Heart left ventricle (tissue), 16 donors: ENCODE data around the gene KIR3DL3. TPM values are rescaled to one million over a fixed set of nuclear protein-coding genes. Genes with fewer than 3 reads are reported as not detected.
"Not testable (repeated sequence)": the region's sequence is repeated elsewhere in the genome, so short reads cannot be mapped to it uniquely, and the experiment has no call there.

Experiments used
- ATAC-seq, 4 donors: fragments of 200-7000 bp; cut with Tn5 transposase; one replicate each; pipeline ENCODE4 v1.9.1; 2020 to 2022; ENCODE audit warnings: moderate library complexity in 4 of 4, mild to moderate bottlenecking in 3 of 4, moderate number of reproducible peaks in 1 of 4
- DNase-seq, 5 donors: peaks; one replicate each; pipeline ENCODE4 v3.0.0-alpha.2; 2020
- H3K27ac ChIP-seq, 12 donors: fragments of 200-600 bp; sonication (generic) in 4 of 12; one replicate each; pipeline versions ENCODE4 v1.5.0 to v1.8.0; 2016 to 2022; ENCODE audit warnings: mild to moderate bottlenecking in 2 of 12
- H3K27me3 ChIP-seq, 9 donors: fragments of 200-600 bp; sonication (generic) in 2 of 9; one replicate each; pipeline versions ENCODE4 v1.5.1 to v1.8.0; 2016 to 2022; ENCODE audit warnings: mild to moderate bottlenecking in 3 of 9
- H3K36me3 ChIP-seq, 9 donors: fragments of 200-600 bp; sonication (generic) in 2 of 9; one replicate each; pipeline versions ENCODE4 v1.5.0 to v1.8.0; 2018 to 2022; ENCODE audit warnings: mild to moderate bottlenecking in 2 of 9
- H3K4me1 ChIP-seq, 12 donors: fragments of 200-600 bp; sonication (generic) in 4 of 12; one replicate each; pipeline versions ENCODE4 v1.5.0 to v1.8.0; 2016 to 2022; ENCODE audit warnings: mild to moderate bottlenecking in 3 of 12
- H3K4me3 ChIP-seq, 12 donors: fragments of 200-600 bp; sonication (generic) in 4 of 12; one replicate each; pipeline versions ENCODE4 v1.5.0 to v1.8.0; 2017 to 2022; ENCODE audit warnings: mild to moderate bottlenecking in 9 of 12, moderate library complexity in 4 of 12
- H3K9me3 ChIP-seq, 12 donors: fragments of 200-600 bp; sonication (generic) in 4 of 12; one replicate each; pipeline versions ENCODE4 v1.5.0 to v1.8.0; 2016 to 2022; ENCODE audit warnings: mild to moderate bottlenecking in 1 of 12
- POLR2A ChIP-seq, 2 donors: fragments of 450-650 bp; IDR thresholded peaks; one replicate each; pipeline ENCODE4 v1.6.1; 2017; ENCODE audit warnings: antibody characterized with exemption in 2 of 2, mild to moderate bottlenecking in 2 of 2, moderate library complexity in 2 of 2
- WGBS, 4 donors: extraction: QIAGEN DNeasy Blood & Tissue Kit in 2 of 4; methylation state at CpG; one replicate each; pipeline versions ENCODE4 v1.1.5 to v1.1.7; 2013 to 2018; 5-methylcytosine and 5-hydroxymethylcytosine counted together
- intact Hi-C, 10 donors: fragments of 100-400 bp; cut with DNase I; formaldehyde crosslinking; loops; one replicate each; pipeline versions ENCODE4 v1.11.1 to v1.14.2; 2022
- polyA plus RNA-seq, 2 donors: library from polyadenylated mRNA; stranded (reverse); fragments of 200-250 nt; gene quantifications; one replicate each; pipeline ENCODE4 v1.2.3, GENCODE V29; 2013
- total RNA-seq, 9 donors: library from RNA; depleted of rRNA in 2 of 9; stranded (reverse); fragments of >200 nt in 2 of 9; fragmentation: NEBNext Ultra II Directional in 3 of 9; extraction: Animal tissue kit (Norgen Biotek cat#: 25700) in 3 of 9; gene quantifications; one replicate each; pipeline versions ENCODE4 v1.1.0 to v1.2.4, GENCODE V29; 2016 to 2023
- TF ChIP-seq, protein P1 (sequence below), 12 donors: fragments of 200-600 bp; sonication (generic) in 4 of 12; IDR thresholded peaks; one replicate each; pipeline versions ENCODE4 v1.5.0 to v1.8.0; 2018 to 2022; ENCODE audit warnings: antibody characterized with exemption in 12 of 12, mild to moderate bottlenecking in 5 of 12
- donor health status: ischemic (EF 13 %, LVEDD 7.1; RV severe dilation, severe dysfunction).
- donor health status: healthy with polysubstance abuse.
- donor health status: DM: no; HTN: yes; CAD: no.
- donor health status: DM: no; HTN: no; CAD: no.
- donor health status: ischemic (EF 25% LVEDD 6.9; RV normal size, moderate dysfunction).
- donor health status: ischemic (EF 25% LVEDD 5.7; RV mildly dilated, moderate dysfunction).
- donor health status: healthy.
- donor health status: DM: yes; HTN: yes; CAD: no.
- donor health status: ischemic (EF 35%, LVEDD 5.7; RV mildly dilated, moderate dysfunction).
- donor health status: nonischemic (EF 11% LVEDD 7.7; RV severe dilation, severe dysfunction).
- donor health status: DM: yes; HTN: yes; CAD: no.
- donor health status: PGD.
- donor health status: ischemic (EF 29% LVEDD 5.4; RV normal size, mild dysfunction).
- donor health status: nonischemic (EF 23%, LVEDD 6.1; RV moderate dilation, normal function).

KIR3DL3 gene
- total and polyA plus RNA-seq, 11 donors, result not detected

DNA sequence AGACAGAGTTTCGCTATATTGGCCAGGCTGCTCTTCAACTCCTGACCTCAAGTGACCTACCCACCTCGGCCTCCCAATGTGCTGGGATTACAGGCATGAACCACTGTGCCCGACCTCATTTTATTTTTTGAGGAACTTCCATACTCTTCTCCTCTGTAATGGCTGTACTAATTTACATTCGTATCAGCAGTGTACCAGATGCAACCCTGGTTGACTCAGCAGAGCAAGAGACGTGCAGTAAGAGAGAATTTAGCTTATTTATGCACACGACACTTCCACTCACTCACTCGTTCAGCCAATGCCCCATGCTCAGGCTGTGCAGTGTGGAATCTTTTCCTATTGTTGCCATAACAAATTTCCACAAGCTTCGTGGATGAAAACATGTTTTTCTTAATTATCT, 6.9 kb downstream of the KIR3DL3 start:
- Histone ChIP-seq H3K9me3 (peaks cover 0 to 10% (median 0%) of the 10 kb centered on the region in 12 donors), H3K4me3 (no peak overlapping the region), H3K27ac (no peak overlapping the region), H3K4me1 (no peaks in the 10 kb centered on the region), H3K27me3 (peaks cover 0 to 7% (median 0%) of the 10 kb centered on the region in 9 donors), H3K36me3 (no peaks in the 10 kb centered on the region)
- ATAC-seq (no peak), DNase-seq (no peak)
- 48 to 58% (median 54%) methylated on average over 8 of the region's 8 CpGs for WGBS, 4 donors
- intact Hi-C loops, result no loop called here
- TF ChIP-seq, protein P1, sequence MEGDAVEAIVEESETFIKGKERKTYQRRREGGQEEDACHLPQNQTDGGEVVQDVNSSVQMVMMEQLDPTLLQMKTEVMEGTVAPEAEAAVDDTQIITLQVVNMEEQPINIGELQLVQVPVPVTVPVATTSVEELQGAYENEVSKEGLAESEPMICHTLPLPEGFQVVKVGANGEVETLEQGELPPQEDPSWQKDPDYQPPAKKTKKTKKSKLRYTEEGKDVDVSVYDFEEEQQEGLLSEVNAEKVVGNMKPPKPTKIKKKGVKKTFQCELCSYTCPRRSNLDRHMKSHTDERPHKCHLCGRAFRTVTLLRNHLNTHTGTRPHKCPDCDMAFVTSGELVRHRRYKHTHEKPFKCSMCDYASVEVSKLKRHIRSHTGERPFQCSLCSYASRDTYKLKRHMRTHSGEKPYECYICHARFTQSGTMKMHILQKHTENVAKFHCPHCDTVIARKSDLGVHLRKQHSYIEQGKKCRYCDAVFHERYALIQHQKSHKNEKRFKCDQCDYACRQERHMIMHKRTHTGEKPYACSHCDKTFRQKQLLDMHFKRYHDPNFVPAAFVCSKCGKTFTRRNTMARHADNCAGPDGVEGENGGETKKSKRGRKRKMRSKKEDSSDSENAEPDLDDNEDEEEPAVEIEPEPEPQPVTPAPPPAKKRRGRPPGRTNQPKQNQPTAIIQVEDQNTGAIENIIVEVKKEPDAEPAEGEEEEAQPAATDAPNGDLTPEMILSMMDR (IDR thresholded peaks at IDR 0.05), result no peak
- no peak for TF ChIP-seq POLR2A (IDR thresholded peaks at IDR 0.05)

- intact Hi-C loops, result loop anchor here in 3 of 10 donors (2.0 to 5.0 kb wide), 2 partner anchors 109 to 110 kb away; no protein-coding TSS in a partner anchor
- not testable (repeated sequence) for H3K27me3 ChIP-seq, H3K4me3 ChIP-seq, DNase-seq, H3K36me3 ChIP-seq, H3K9me3 ChIP-seq, H3K27ac ChIP-seq, H3K4me1 ChIP-seq, ATAC-seq
- WGBS, 4 donors, result 84 to 88% (median 88%) methylated on average over 14 to 16 of the region's 16 CpGs
Observed at GRCh38 chr19:54738306-54738705, 14.1 kb downstream of the KIR3DL3 start, which contains the start of gene KIR2DL3. Gene KIR2DL3 (plus strand): TSS chr19:54738513. CDS start chr19:54738546, 33 bp downstream.

GRCh38 chr19:54738715-54739114, 14.5 kb downstream of the KIR3DL3 start:
- Histone ChIP-seq H3K4me3 (no peak overlapping the region), H3K9me3 (peaks cover 0 to 6% (median 0%) of the 10 kb centered on the region in 12 donors), H3K27me3 (no peaks in the 10 kb centered on the region), H3K36me3 (no peaks in the 10 kb centered on the region), H3K27ac (no peak overlapping the region), H3K4me1 (no peaks in the 10 kb centered on the region)
- no peak for TF ChIP-seq POLR2A (IDR thresholded peaks at IDR 0.05)
- TF ChIP-seq, protein P1 (IDR thresholded peaks at IDR 0.05), result no peak
- DNase-seq, result no peak
- intact Hi-C loops, result loop anchor here in 3 of 10 donors (2.0 to 5.0 kb wide), 2 partner anchors 109 to 110 kb away; no protein-coding TSS in a partner anchor
- ATAC-seq, result no peak
- WGBS, 4 donors, result 64 to 78% (median 70%) methylated on average over 1 of the region's 1 CpG

DNA sequence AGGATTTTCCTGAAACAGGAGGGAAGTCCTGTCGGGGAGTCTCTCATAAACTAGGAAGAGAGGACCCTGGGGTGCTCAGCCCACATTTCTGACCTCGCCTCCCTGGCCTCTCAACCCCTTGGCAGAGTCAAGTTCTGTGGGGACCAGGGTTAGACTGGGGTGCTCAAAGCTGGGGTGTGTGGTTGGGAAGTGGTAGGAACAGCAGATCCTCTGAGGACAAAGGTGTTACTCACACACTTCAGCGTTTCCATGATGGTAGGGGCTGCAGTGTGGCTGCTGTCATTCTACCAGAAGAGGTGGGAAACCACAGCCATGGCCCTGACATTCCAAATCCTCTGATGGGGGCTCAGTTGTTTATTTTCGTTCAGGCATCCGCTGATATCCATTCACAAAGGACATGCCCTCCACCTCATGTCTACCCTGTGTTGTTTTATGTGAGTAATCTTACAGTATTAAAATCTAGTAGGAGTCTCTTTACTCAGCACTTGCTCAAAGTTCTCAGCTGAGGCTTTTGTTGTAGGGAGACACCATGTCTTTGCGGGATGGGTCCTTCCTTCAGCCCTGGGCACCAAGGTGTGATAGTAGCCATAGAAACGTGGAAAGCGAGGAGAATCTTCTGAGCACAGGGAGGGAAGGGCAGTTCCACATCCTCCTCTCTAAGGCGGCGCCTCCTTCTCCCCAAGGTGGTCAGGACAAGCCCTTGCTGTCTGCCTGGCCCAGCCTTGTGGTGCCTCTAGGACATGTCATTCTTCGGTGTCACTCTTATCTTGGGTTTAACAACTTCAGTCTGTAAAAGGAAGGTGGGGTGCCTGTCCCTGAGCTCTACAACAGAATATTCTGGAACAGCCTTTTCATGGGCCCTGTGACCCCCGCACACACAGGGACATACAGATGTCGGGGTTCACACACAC, 15.6 kb downstream of the KIR3DL3 start:
- WGBS, 4 donors, result 74 to 76% (median 74%) methylated on average over 13 of the region's 13 CpGs

GRCh38 chr19:54741950-54742349, 17.7 kb downstream of the KIR3DL3 start:
- H3K36me3 ChIP-seq, DNase-seq, H3K9me3 ChIP-seq, H3K4me3 ChIP-seq, H3K27me3 ChIP-seq, H3K27ac ChIP-seq, intact Hi-C loops, ATAC-seq, H3K4me1 ChIP-seq: not testable (repeated sequence)
- WGBS, 4 donors, result 56 to 61% (median 58%) methylated on average over 5 of the region's 5 CpGs

More for the DNA sequence above, 15.6 kb downstream of the KIR3DL3 start:
- H3K9me3 ChIP-seq, result no peaks in the 10 kb centered on the region
- DNase-seq (no peak), ATAC-seq (no peak)
- no peaks in the 10 kb centered on the region for H3K27me3 ChIP-seq
- no peaks in the 10 kb centered on the region for H3K4me1 ChIP-seq
- TF ChIP-seq, protein P1 (IDR thresholded peaks at IDR 0.05), result no peak
- no peak for TF ChIP-seq POLR2A (IDR thresholded peaks at IDR 0.05)
- no peak overlapping the region for H3K27ac ChIP-seq
- no peaks in the 10 kb centered on the region for H3K36me3 ChIP-seq
- intact Hi-C loops, result loop anchor here in 3 of 10 donors (2.0 to 5.0 kb wide), 2 partner anchors 107 to 109 kb away; no protein-coding TSS in a partner anchor
- no peak overlapping the region for H3K4me3 ChIP-seq

DNA sequence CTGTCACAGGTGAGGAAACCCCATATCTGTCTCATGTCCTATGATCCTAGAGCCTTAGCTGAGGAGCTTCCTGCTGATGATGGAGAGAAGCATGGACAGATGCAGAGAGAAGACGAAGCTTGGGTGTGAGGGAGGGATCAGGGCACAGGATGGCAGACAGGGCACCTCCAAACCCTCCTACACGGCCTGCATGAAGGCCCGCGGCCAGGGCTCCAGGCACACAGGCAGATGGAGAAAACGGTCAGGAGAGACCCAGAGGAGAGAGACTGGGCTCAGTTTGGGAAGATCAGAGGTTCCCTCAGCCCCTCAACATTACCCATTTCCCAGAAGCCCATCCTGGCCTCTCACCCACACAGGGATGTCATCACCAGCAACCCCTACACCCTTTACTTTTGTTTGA, 19.8 kb downstream of the KIR3DL3 start:
- WGBS, 4 donors, result 65 to 73% (median 70%) methylated on average over 5 of the region's 5 CpGs
- H3K36me3 ChIP-seq, DNase-seq, intact Hi-C loops, H3K9me3 ChIP-seq, H3K27me3 ChIP-seq, H3K4me3 ChIP-seq, H3K27ac ChIP-seq, ATAC-seq, H3K4me1 ChIP-seq: not testable (repeated sequence)

DNA sequence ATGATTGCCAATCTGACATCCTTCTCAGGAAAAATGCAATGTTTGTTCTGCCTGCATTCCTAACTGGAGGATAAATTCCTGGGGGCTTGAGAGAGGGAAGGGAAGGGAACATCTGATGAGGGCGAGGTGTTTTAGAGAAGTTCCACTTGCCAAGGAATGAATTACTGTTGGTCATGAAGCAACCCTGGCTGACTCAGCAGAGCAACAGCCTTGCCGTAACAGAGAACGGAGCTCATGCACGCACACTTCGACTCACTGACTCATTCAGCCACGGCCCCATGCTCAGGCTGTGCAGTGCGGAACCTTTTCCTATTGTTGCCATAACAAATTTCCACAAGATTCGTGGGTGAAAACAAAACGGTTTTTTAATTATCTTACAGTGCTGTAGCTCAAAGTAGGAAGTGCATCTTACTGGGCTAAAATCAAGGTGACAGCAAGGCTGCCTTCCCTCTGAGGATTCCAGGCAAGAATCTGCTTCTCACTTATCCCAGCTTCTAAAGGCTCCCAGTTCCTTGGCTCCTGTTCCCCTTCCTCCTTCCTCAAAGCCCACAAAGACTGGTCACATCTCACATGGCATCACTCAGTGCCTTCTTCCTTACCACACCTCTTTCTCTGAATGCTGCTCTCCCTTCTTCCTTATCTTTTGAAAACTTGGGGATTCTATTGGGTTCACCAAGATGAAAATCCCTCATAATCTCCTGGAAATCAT, 23.5 kb downstream of the KIR3DL3 start:
- H3K36me3 ChIP-seq, H3K4me3 ChIP-seq, H3K27me3 ChIP-seq, intact Hi-C loops, H3K9me3 ChIP-seq, H3K4me1 ChIP-seq, H3K27ac ChIP-seq, ATAC-seq: not testable (repeated sequence)
- WGBS, 4 donors, result 64 to 77% (median 68%) methylated on average over 9 of the region's 9 CpGs
- peak in 1 of 5 donors; percentile 30 for DNase-seq
